ENCODE measurements around the gene VSIG10L2.

The VSIG10L2 gene

GRCh38 chr11:125940145-125940544 is 5.7 kb upstream of the VSIG10L2 start:
- DNase-seq (ENCODE audit: extremely low spot score): no peak
- POLR2A ChIA-PET: no interaction called here
- no peak for TF ChIP-seq CTCF (IDR thresholded peaks at IDR 0.05; ENCODE audit: control extremely low read depth, extremely low read depth, low read depth, missing control alignments)
- CTCF ChIA-PET: interaction anchor here (0.9 to 5.9 kb wide), 3 partner anchors 15 to 254 kb away, joined by 3 to 63 read pairs (median 4); no protein-coding TSS in a partner anchor

GRCh38 chr11:125941267-125941618 is 4.6 kb upstream of the VSIG10L2 start:
- POLR2A ChIA-PET: no interaction called here
- no peak for DNase-seq (ENCODE audit: extremely low spot score)
- no peak for TF ChIP-seq CTCF (IDR thresholded peaks at IDR 0.05; ENCODE audit: control extremely low read depth, extremely low read depth, low read depth, missing control alignments)
- CTCF ChIA-PET: interaction anchor here (1.3 to 5.9 kb wide), 6 partner anchors 12 to 252 kb away, joined by 3 to 63 read pairs (median 4); no protein-coding TSS in a partner anchor

GRCh38 chr11:125941619-125942611 is 3.9 kb upstream of the VSIG10L2 start:
- peak; percentile 75 for DNase-seq (ENCODE audit: extremely low spot score)
- ChIA-PET POLR2A (no interaction called here), CTCF (interaction anchor here (0.6 to 5.9 kb wide), 15 partner anchors 12 to 539 kb away, joined by 3 to 63 read pairs (median 3); no protein-coding TSS in a partner anchor)
- peak; percentile 80 for TF ChIP-seq CTCF (IDR thresholded peaks at IDR 0.05; ENCODE audit: control extremely low read depth, extremely low read depth, low read depth, missing control alignments)

- DNase-seq (ENCODE audit: extremely low spot score): no peak
- ChIA-PET CTCF (interaction anchor here (0.9 to 5.9 kb wide), 14 partner anchors 9 to 538 kb away, joined by 3 to 63 read pairs (median 3); no protein-coding TSS in a partner anchor), POLR2A (no interaction called here)
- no peak for TF ChIP-seq CTCF (IDR thresholded peaks at IDR 0.05; ENCODE audit: control extremely low read depth, extremely low read depth, low read depth, missing control alignments)
Measured at GRCh38 chr11:125942771-125943428, 2.9 kb upstream of the VSIG10L2 start.

GRCh38 chr11:125943661-125944349 is 2.0 kb upstream of the VSIG10L2 start:
- CTCF ChIA-PET: interaction anchor here (1.0 to 5.9 kb wide), 9 partner anchors 8 to 537 kb away, joined by 3 to 63 read pairs (median 4); no protein-coding TSS in a partner anchor
- no peak for TF ChIP-seq CTCF (IDR thresholded peaks at IDR 0.05; ENCODE audit: control extremely low read depth, extremely low read depth, low read depth, missing control alignments)
- POLR2A ChIA-PET: no interaction called here
- DNase-seq (ENCODE audit: extremely low spot score): no peak

Data from GM10248 (cell line).